Measurements from ENCODE around the gene DNM1. TPM values are rescaled to one million over a fixed set of nuclear protein-coding genes. Genes with fewer than 3 reads are reported as not detected.

The DNM1 gene
- total and polyA plus RNA-seq, 10 of the 15 experiments (the other 5 are each of a cell fraction or from before 2014, with no cell fraction given) = 0.06 to 0.67 (median 0.19) TPM; not detected in 3

DNA sequence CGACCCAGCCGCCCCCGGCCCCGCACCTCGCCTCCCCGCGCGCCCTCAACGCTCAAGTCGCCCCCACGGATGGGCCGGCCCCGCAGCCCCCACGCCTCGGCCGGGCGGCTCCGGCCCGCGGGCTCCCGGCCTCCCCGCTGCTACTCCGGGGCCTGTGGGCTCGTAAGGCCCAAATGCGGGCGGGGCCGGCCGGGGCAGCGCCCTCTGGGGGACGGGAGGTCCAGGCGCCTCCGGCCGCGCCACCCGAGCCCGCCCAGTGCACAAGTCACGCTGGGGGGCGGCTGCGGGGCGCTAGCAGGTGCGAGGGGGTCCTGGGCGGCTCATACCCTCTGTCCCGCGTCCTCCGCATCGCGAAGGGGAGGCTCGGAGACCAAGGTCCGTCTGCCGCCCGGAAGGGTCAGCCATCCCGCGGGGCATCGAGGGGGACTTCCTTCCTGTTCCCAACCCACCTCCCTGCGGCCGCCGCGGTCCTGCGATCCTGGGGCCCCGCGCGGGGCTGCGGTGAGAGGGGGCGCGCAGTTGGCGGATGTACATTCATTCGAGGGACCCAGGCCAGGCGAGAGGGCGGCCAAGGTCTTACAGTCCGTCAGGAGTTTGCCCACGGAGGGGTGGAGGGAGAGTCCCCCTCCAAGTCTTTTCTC lies 11.7 kb upstream of the DNM1 start, which contains the start of gene CIZ1:
Gene CIZ1 (minus strand): TSS at position 167 of the 641 bp plus-strand sequence. CDS start 715 bp downstream, outside the sequence.
- CTCF ChIA-PET = interaction anchor here (0.7 to 1.8 kb wide), 7 partner anchors 7 to 117 kb away, joined by 3 to 7 read pairs (median 4); partner anchors contain the start of gene DNM1
- BruUV-seq (replicated peaks) = no TSS peak
- peak within 1 kb of the TSS; percentile 98 for H3K4me2 ChIP-seq (ENCODE audit: control insufficient read depth, insufficient read depth)
- H3K4me1 ChIP-seq (ENCODE audit: control insufficient read depth, insufficient read depth, low read length) = peaks cover 8% of the 10 kb centered on the region
- H3K9me3 ChIP-seq (replicated peaks; ENCODE audit: control insufficient read depth, insufficient read depth, low read length) = no peaks in the 10 kb centered on the region
- ATAC-seq (peak; percentile 98), FAIRE-seq (no peak), DNase-seq (ENCODE audit: low read depth, low spot score) (no peak)
- POLR2A ChIA-PET = interaction anchor here (0.6 to 2.7 kb wide), 4 partner anchors 8 to 634 kb away, joined by 3 to 11 read pairs (median 3); no protein-coding TSS in a partner anchor
- H3K36me3 ChIP-seq (ENCODE audit: control insufficient read depth in 2 of 2, insufficient read depth in 2 of 2, low read length in 1 of 2) = no peaks in the 10 kb centered on the region; a peak in 1 of 4 replicates
- in situ Hi-C loops (cut with MboI) (no loop called here), intact Hi-C loops (cut with micrococcal nuclease; ENCODE audit: unreplicated experiment) (no loop called here)
- RAD21 ChIA-PET (ENCODE audit: unreplicated experiment) = interaction anchor here (0.9 to 1.7 kb wide), 3 partner anchors 32 to 150 kb away, joined by 3 to 11 read pairs (median 4); partner anchors contain the start of gene BBLN
- no peaks in the 10 kb centered on the region for H4K20me1 ChIP-seq (ENCODE audit: control insufficient read depth, insufficient read depth)
- H3K4me3 ChIP-seq = peak within 1 kb of the TSS; percentile 74
- peak within 1 kb of the TSS; percentile 88 for H3K9ac ChIP-seq (ENCODE audit: control insufficient read depth, insufficient read depth, low read length)
- peaks cover 3% of the 10 kb centered on the region; the same call in 1 of the 2 replicates for H3K79me2 ChIP-seq (ENCODE audit: control insufficient read depth, insufficient read depth, low read length)
- H3K27ac ChIP-seq (ENCODE audit: control insufficient read depth, insufficient read depth) = peak within 1 kb of the TSS; percentile 83
- peak within 1 kb of the TSS; percentile 77 for H2AFZ ChIP-seq (ENCODE audit: control insufficient read depth, low read depth, low read length)
- no peaks in the 10 kb centered on the region for H3K27me3 ChIP-seq (replicated peaks in 1 of 2; ENCODE audit: control insufficient read depth in 2 of 2, insufficient read depth in 2 of 2, low read length in 1 of 2)
- SMC1A ChIA-PET (ENCODE audit: uncharacterized antibody, unreplicated experiment) = interaction anchor here (0.6 kb wide), 1 partner anchor 267 kb away, joined by 3 read pairs; no protein-coding TSS in a partner anchor
- WGBS (ENCODE audit: insufficient coverage, insufficient replicate concordance, low lambda C conversion rate, missing lambda C conversion rate) = 2% methylated on average over 44 of the region's 71 CpGs
- TF ChIP-seq, protein P1, sequence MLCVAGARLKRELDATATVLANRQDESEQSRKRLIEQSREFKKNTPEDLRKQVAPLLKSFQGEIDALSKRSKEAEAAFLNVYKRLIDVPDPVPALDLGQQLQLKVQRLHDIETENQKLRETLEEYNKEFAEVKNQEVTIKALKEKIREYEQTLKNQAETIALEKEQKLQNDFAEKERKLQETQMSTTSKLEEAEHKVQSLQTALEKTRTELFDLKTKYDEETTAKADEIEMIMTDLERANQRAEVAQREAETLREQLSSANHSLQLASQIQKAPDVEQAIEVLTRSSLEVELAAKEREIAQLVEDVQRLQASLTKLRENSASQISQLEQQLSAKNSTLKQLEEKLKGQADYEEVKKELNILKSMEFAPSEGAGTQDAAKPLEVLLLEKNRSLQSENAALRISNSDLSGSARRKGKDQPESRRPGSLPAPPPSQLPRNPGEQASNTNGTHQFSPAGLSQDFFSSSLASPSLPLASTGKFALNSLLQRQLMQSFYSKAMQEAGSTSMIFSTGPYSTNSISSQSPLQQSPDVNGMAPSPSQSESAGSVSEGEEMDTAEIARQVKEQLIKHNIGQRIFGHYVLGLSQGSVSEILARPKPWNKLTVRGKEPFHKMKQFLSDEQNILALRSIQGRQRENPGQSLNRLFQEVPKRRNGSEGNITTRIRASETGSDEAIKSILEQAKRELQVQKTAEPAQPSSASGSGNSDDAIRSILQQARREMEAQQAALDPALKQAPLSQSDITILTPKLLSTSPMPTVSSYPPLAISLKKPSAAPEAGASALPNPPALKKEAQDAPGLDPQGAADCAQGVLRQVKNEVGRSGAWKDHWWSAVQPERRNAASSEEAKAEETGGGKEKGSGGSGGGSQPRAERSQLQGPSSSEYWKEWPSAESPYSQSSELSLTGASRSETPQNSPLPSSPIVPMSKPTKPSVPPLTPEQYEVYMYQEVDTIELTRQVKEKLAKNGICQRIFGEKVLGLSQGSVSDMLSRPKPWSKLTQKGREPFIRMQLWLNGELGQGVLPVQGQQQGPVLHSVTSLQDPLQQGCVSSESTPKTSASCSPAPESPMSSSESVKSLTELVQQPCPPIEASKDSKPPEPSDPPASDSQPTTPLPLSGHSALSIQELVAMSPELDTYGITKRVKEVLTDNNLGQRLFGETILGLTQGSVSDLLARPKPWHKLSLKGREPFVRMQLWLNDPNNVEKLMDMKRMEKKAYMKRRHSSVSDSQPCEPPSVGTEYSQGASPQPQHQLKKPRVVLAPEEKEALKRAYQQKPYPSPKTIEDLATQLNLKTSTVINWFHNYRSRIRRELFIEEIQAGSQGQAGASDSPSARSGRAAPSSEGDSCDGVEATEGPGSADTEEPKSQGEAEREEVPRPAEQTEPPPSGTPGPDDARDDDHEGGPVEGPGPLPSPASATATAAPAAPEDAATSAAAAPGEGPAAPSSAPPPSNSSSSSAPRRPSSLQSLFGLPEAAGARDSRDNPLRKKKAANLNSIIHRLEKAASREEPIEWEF (IDR thresholded peaks at IDR 0.05; ENCODE audit: insufficient replicate concordance, low read depth, low read length) = no peak
- TF ChIP-seq SUPT20H (IDR thresholded peaks at IDR 0.05; ENCODE audit: borderline replicate concordance, control insufficient read depth, low read depth, low read length) (no peak), ZNF274 (IDR thresholded peaks at IDR 0.05; ENCODE audit: insufficient read depth, insufficient read length) (no peak), CEBPZ (IDR thresholded peaks at IDR 0.05; ENCODE audit: low read depth, low read length) (no peak), ZNF217 (IDR thresholded peaks at IDR 0.05) (peak; percentile 70; the same call in 1 of the 2 replicates), MYC (IDR thresholded peaks at IDR 0.05; ENCODE audit: insufficient read depth, insufficient read length, insufficient replicate concordance, low read length, severe bottlenecking) (no peak), NR2C2 (IDR thresholded peaks at IDR 0.05; ENCODE audit: borderline replicate concordance, control insufficient read depth, insufficient read length, low read depth) (no peak)
- TF ChIP-seq, protein P2, sequence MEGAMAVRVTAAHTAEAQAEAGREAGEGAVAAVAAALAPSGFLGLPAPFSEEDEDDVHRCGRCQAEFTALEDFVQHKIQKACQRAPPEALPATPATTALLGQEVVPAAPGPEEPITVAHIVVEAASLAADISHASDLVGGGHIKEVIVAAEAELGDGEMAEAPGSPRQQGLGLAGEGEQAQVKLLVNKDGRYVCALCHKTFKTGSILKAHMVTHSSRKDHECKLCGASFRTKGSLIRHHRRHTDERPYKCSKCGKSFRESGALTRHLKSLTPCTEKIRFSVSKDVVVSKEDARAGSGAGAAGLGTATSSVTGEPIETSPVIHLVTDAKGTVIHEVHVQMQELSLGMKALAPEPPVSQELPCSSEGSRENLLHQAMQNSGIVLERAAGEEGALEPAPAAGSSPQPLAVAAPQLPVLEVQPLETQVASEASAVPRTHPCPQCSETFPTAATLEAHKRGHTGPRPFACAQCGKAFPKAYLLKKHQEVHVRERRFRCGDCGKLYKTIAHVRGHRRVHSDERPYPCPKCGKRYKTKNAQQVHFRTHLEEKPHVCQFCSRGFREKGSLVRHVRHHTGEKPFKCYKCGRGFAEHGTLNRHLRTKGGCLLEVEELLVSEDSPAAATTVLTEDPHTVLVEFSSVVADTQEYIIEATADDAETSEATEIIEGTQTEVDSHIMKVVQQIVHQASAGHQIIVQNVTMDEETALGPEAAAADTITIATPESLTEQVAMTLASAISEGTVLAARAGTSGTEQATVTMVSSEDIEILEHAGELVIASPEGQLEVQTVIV (IDR thresholded peaks at IDR 0.05; ENCODE audit: borderline replicate concordance, partially characterized antibody) = no peak
